Loucy (cell line): ENCODE measurements around the gene PTPRT.

Experiments used
- CTCF ChIP-seq: fragments of 200-600 bp; sonication (generic); conservative IDR thresholded peaks from 2 replicates; pipeline ENCODE4 v1.5.1; 2014; ENCODE audit warnings: mild to moderate bottlenecking, antibody characterized with exemption, low read length
- EZH2phosphoT487 ChIP-seq: fragments of 200-600 bp; IDR thresholded peaks from 2 replicates; pipeline ENCODE4 v1.6.1; 2018; ENCODE audit warnings: antibody characterized with exemption, mild to moderate bottlenecking, moderate library complexity, borderline replicate concordance

GRCh38 chr20:42378826-42379225, 810.9 kb downstream of the PTPRT start:
- TF ChIP-seq CTCF (no peak), EZH2phosphoT487 (no peak)
